GM19240 (cell line): Measurements from ENCODE around the gene ST6GALNAC2.
"Not testable (repeated sequence)": the region's sequence is repeated elsewhere in the genome, so short reads cannot be mapped to it uniquely, and the experiment has no call there.

ENCODE experiments used
- DNase-seq: peaks from one replicate; pipeline ENCODE4 v3.0.0; 2011; ENCODE audit warnings: low spot score; ENCODE audit not compliant: insufficient read length

The ST6GALNAC2 gene

DNA sequence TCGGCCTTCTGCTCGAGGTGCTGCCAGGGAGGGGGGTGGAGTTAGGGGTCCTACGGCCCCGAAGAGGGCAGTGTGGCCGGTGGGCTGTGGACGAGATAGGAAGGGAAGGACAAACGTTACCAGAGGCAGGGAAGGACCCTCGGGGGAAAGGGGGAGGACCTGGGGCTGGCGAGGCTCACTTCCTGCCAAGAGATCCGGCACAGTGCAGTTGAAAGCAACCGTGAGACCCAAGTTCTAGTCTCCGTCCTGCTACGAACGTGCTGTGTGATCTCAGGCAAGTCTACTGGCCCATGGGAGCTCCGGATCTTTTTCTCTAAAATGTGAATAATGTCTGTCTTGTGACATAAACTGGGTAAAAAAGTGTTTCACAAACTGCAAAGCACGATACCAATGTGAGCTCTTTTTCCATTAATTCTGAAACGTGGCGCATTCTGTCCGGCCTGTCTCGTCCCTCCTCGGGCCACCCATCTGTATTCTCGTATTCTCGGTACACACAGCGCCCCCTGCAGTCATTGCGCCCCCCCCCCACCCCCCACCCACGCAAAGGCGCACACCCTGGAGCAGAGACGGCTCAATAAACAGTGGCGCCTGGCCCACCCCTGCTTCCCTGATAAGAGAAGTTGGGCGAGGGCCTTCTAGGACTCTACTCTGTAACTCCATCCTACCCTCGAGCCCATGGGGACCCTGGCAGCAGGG is 57.0 kb downstream of the ST6GALNAC2 start:
- DNase-seq, result no peak

DNA sequence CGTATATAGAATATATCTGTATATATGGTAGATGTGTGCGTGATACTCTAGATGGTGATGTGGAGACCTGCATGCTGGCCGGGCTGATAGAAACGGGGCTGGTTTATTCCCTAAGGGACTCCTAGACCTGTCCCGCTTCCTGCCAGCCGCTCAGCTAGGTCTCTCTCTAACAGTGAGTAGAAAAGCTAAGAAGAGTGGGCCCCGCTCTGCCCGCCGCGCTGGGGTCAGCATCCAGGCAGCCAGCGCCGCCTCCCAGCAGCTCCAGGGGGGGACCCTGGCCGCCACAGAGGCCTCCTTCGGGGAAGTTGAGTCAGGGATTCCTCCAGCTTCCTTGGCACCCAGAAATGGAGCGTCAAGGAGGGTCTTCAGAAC is 57.5 kb downstream of the ST6GALNAC2 start:
- DNase-seq, result no peak

DNA sequence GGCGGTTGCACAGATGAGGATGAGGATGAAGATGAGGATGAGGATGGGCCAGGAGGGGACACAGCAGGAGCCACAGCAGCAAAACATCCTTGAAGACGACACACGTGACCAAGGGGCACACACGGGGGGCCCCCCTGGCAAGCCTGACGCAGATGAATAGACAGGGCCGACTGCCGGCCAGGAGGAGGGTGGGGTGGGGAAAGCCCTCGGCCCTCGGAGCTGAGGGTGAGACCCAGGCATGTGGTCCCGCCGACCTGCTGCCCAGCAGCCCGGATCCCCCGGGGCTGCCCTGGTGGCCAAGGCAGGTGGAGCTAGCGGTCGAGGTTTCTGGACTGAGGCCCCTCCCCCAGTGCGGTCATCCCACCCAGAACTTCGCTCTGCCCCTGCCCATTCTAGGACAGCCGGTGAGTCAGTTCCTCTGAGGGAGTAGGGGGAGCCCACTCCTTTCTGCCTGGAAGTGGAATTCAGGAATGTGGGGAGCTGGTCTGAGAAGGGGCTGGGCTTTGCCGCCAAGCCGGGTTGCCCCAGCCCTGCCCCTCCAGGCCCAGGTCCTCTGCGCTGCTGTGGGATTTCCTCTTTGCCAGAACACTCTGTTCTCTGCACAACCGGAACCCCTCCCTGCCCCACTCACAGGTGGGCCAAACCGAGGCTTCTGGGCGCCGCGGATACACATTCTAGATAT is 58.1 kb downstream of the ST6GALNAC2 start:
- DNase-seq, result no peak

DNA sequence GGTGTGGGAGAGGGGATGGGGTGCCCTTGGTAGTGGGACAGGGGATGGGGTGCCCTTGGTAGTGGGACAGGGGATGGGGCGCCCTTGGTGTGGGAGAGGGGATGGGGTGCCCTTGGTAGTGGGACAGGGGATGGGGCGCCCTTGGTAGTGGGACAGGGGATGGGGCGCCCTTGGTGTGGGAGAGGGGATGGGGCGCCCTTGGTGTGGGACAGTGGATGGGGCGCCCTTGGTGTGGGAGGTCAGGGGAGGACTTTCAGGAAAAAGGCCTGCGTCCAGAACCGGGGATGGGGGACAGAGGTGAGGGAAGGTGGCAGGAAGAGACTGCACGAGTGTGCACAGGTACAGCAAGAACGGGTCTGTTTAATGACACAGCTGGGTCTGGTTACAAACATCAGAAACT is 58.6 kb downstream of the ST6GALNAC2 start:
- not testable (repeated sequence) for DNase-seq

DNA sequence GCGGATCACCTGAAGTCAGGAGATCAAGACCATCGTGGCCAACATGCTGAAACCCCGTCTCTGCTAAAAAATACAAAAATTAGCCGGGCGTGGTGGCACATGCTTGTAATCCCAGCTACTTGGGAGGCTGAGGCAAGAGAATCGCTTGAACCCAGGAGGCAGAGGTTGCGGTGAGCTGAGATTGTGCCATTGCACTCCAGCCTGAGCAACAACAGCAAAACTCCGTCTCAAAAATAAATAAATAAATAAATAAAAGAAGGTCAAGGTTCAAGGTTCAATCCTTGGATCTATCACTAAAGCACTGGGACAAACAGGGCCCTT is 60.2 kb downstream of the ST6GALNAC2 start:
- not testable (repeated sequence) for DNase-seq

DNA sequence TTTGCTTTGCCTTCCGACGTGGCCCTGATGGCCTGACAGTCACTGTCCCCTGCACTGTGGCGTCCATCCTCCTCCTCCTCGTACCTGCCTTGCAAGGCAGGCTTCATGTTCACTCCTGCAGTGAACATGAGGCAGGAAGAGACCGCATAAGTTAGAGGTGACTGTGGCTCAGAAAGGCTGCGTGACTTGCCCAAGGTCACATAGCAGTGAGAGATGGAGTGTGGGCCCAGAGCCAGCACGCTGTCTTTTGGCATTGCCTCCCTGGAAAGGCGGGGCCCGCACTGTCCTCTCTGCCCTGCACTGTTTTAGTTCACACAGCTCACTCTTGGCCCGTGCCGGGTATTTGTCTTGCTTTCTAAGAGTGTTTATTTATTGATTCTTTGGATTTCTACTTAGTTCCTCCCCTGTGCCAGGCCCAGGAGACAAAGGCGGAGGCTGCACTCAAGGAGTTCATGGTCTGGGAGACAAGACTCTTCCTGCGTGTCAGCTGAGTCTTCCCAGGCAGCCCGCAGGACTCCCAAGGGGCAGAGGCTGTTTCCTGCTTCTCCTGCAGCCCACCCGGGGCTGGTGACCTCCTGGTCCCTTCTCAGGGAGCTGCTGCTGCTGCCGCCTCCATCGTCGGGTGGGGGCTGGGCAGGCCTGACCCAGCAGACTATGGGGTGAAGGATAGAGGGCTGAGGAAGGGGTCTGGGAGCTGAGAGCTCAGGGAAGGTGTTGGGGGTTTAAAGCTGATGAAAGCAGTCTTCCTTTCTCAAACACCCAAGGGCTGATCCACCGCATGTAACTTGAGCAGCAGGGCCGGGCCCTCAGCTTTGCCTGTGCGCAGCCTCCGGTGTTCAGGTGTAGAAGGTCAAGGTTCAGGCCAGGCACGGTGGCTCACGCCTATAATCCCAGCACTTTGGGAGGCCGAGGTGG is 60.8 kb downstream of the ST6GALNAC2 start:
- DNase-seq, result no peak

GRCh38 chr17:76523084-76524037 is 62.3 kb downstream of the ST6GALNAC2 start:
- DNase-seq, result peak; percentile 73

DNA sequence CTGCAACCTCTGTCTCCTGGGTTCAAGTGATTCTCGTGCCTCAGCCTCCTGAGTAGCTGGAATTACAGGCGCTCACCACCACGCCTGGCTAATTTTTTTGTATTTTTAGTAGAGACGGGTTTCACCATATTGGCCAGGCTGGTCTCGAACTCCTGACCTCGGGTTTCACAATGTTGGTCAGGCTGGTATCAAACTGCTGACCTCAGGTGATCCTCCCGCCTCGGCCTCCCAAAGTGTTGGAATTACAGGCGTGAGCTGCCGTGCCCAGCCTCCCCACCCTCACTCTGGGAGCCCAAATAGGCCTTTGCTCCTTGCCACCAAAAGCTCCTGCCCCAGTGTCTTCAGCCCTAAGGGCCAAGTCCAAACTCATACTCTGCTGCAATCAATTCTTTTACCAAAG is 64.0 kb downstream of the ST6GALNAC2 start:
- not testable (repeated sequence) for DNase-seq

GRCh38 chr17:76521262-76521661 is 64.4 kb downstream of the ST6GALNAC2 start:
- DNase-seq, result no peak

DNA sequence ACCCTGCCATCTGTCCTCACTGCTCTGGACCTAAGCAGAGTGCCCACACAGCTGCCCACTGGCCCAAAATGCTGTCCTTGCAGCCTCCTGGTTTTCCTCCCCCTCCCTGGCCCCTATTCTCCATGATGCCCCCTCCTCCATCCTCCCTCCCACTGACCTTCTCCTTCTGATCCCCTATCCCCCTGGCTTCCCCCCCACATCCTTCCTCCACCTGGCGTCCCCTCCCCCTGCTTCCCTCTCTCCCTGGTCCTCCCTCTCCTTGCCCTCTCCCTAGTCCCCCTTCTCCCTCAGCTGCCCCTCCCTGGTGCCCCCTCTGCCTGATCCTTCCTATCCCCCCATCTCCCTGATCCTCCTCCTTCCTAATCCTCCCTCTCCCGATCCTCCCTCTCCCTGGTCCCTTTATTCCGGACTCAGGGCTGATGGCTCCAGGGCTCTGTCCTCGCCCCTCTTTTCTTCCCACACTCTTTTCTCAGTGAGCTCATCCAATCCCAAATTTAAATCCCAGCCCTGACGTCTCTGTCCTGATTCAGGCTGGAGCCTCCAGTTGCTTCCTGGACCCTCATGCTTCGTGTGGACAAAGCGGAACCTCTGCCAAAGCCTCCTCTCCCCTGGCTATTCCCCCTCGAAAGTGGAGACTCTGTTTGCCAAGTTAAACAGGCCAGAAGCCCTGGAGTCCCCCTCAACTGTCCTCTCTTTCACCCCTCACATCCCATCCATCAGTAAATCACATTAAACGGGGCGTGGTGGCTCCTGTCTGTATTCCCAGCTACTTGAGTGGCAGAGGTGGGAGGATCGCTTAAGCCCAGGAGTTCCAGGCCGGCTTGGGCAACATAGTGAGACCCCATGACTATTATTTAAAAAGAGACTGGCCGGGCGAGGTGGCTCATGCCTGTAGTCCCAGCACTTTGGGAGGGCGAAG is 66.4 kb downstream of the ST6GALNAC2 start:
- no peak for DNase-seq

DNA sequence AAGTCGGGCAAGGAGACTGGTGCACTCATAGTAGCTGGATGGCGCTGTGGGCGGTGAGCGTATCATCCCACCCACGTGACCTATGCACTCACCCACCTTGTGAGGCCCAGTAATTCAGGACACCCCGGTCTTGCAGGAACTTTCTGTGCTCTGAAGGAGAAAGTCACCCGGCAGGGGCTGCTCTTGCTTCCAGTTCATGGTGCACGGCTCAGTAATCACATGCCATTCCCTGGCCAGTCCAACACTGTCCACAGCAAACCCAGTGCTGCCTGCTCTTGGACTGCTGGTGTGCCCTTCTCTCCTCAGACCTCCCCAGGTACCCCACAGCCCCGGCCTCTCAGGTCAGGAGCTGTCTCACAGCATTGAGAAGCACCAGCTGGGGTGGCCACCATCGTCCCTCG is 68.0 kb downstream of the ST6GALNAC2 start:
- no peak for DNase-seq
